ENCODE measurements around the gene SREK1IP1. TPM values are rescaled to one million over a fixed set of nuclear protein-coding genes. Genes with fewer than 3 reads are reported as not detected.

SREK1IP1 gene
- total RNA-seq, 1 experiment from 2014 or later, result 21.9 TPM

- Histone ChIP-seq H3K9me3 (no peaks in the 10 kb centered on the region), H3K4me3 (ENCODE audit: low read depth, low read length) (no peak overlapping the region), H3K4me1 (no peaks in the 10 kb centered on the region), H3K27me3 (replicated peaks; ENCODE audit: control insufficient read depth, insufficient read depth, low read length) (no peaks in the 10 kb centered on the region; the same call in 1 of the 2 replicates), H3K36me3 (ENCODE audit: control insufficient read depth, insufficient read depth, low read length) (no peaks in the 10 kb centered on the region)
- no TSS peak for BruUV-seq (replicated peaks)
- Mint-ChIP-seq H3K4me1 (ENCODE audit: low read depth, unreplicated experiment) (peaks cover 4% of the 10 kb centered on the region), H3K27me3 (ENCODE audit: insufficient read depth, unreplicated experiment) (peaks cover 3% of the 10 kb centered on the region), H3K9me3 (ENCODE audit: unreplicated experiment) (no peaks in the 10 kb centered on the region), H3K4me3 (ENCODE audit: unreplicated experiment) (no peak overlapping the region), H3K27ac (ENCODE audit: unreplicated experiment) (no peak overlapping the region), H3K36me3 (ENCODE audit: insufficient read depth, unreplicated experiment) (no peaks in the 10 kb centered on the region)
- peak; percentile 40 to 60 for TF ChIP-seq CTCF (IDR thresholded peaks at IDR 0.05; ENCODE audit: insufficient read depth in 1 of 2, low read depth in 1 of 2, low read length in 1 of 2, severe bottlenecking in 1 of 2, unreplicated experiment in 1 of 2)
- CTCF ChIA-PET, result interaction anchor here (0.9 kb wide), 1 partner anchor 34 kb away, joined by 3 read pairs; no protein-coding TSS in a partner anchor
- peak; percentile 44 to 50 for DNase-seq
- POLR2A ChIA-PET, result no interaction called here
- intact Hi-C loops (cut with micrococcal nuclease; ENCODE audit: unreplicated experiment), result loop anchor here (1.0 kb wide), 2 partner anchors 45 to 104 kb away; no protein-coding TSS in a partner anchor
Observed at GRCh38 chr5:64680289-64680688, 88.2 kb downstream of the SREK1IP1 start.

- ChIA-PET CTCF (no interaction called here), POLR2A (no interaction called here)
- H3K36me3 ChIP-seq (ENCODE audit: control insufficient read depth, insufficient read depth, low read length), result no peaks in the 10 kb centered on the region
- no peaks in the 10 kb centered on the region for H3K36me3 Mint-ChIP-seq (ENCODE audit: insufficient read depth, unreplicated experiment)
- H3K9me3 ChIP-seq, result no peaks in the 10 kb centered on the region
- no peaks in the 10 kb centered on the region for H3K27me3 ChIP-seq (replicated peaks; ENCODE audit: control insufficient read depth, insufficient read depth, low read length)
- H3K4me3 Mint-ChIP-seq (ENCODE audit: unreplicated experiment), result no peak overlapping the region
- H3K27ac Mint-ChIP-seq (ENCODE audit: unreplicated experiment), result no peak overlapping the region
- no peak overlapping the region for H3K4me3 ChIP-seq (ENCODE audit: low read depth, low read length)
- no TSS peak for BruUV-seq (replicated peaks)
- peaks cover 5% of the 10 kb centered on the region for H3K27me3 Mint-ChIP-seq (ENCODE audit: insufficient read depth, unreplicated experiment)
- H3K4me1 Mint-ChIP-seq (ENCODE audit: low read depth, unreplicated experiment), result peaks cover 4% of the 10 kb centered on the region
- H3K9me3 Mint-ChIP-seq (ENCODE audit: unreplicated experiment), result no peaks in the 10 kb centered on the region
- intact Hi-C loops (cut with micrococcal nuclease; ENCODE audit: unreplicated experiment), result no loop called here
- no peaks in the 10 kb centered on the region for H3K4me1 ChIP-seq
- DNase-seq, result no peak
- no peak for TF ChIP-seq CTCF (IDR thresholded peaks at IDR 0.05; ENCODE audit: insufficient read depth in 1 of 2, low read depth in 1 of 2, low read length in 1 of 2, severe bottlenecking in 1 of 2, unreplicated experiment in 1 of 2)
Observed at GRCh38 chr5:64678374-64678773, 90.1 kb downstream of the SREK1IP1 start.

GRCh38 chr5:64671678-64672077 is 96.8 kb downstream of the SREK1IP1 start:
- no peak overlapping the region for H3K4me3 Mint-ChIP-seq (ENCODE audit: unreplicated experiment)
- H3K27me3 ChIP-seq (replicated peaks; ENCODE audit: control insufficient read depth, insufficient read depth, low read length), result no peaks in the 10 kb centered on the region
- H3K27me3 Mint-ChIP-seq (ENCODE audit: insufficient read depth, unreplicated experiment), result peaks cover 2% of the 10 kb centered on the region
- ChIA-PET CTCF (no interaction called here), POLR2A (no interaction called here)
- intact Hi-C loops (cut with micrococcal nuclease; ENCODE audit: unreplicated experiment), result no loop called here
- no peaks in the 10 kb centered on the region for H3K9me3 Mint-ChIP-seq (ENCODE audit: unreplicated experiment)
- H3K4me1 Mint-ChIP-seq (ENCODE audit: low read depth, unreplicated experiment), result peaks cover 4% of the 10 kb centered on the region
- no TSS peak for BruUV-seq (replicated peaks)
- H3K27ac Mint-ChIP-seq (ENCODE audit: unreplicated experiment), result no peak overlapping the region
- no peaks in the 10 kb centered on the region for H3K9me3 ChIP-seq
- no peaks in the 10 kb centered on the region for H3K36me3 Mint-ChIP-seq (ENCODE audit: insufficient read depth, unreplicated experiment)
- DNase-seq, result no peak
- H3K4me3 ChIP-seq (ENCODE audit: low read depth, low read length), result no peak overlapping the region
- TF ChIP-seq CTCF (IDR thresholded peaks at IDR 0.05; ENCODE audit: insufficient read depth in 1 of 2, low read depth in 1 of 2, low read length in 1 of 2, severe bottlenecking in 1 of 2, unreplicated experiment in 1 of 2), result no peak
- no peaks in the 10 kb centered on the region for H3K36me3 ChIP-seq (ENCODE audit: control insufficient read depth, insufficient read depth, low read length)
- H3K4me1 ChIP-seq, result no peaks in the 10 kb centered on the region

Data from Caco-2 (cell line).